ENCODE data around the gene MEF2C.

Gene MEF2C

GRCh38 chr5:88748666-88749065, 134.3 kb downstream of the MEF2C start:
- no peak for DNase-seq

- no peak for DNase-seq
Observed at GRCh38 chr5:88746438-88746882, 136.5 kb downstream of the MEF2C start.

- no peak for DNase-seq
Observed at GRCh38 chr5:88745093-88745696, 137.8 kb downstream of the MEF2C start.

GRCh38 chr5:88743231-88743834, 139.7 kb downstream of the MEF2C start:
- DNase-seq = no peak

- no peak for DNase-seq
Observed at GRCh38 chr5:88741964-88742363, 141.0 kb downstream of the MEF2C start.

- no peak for DNase-seq
Observed at GRCh38 chr5:88740604-88741185, 142.3 kb downstream of the MEF2C start.

DNA sequence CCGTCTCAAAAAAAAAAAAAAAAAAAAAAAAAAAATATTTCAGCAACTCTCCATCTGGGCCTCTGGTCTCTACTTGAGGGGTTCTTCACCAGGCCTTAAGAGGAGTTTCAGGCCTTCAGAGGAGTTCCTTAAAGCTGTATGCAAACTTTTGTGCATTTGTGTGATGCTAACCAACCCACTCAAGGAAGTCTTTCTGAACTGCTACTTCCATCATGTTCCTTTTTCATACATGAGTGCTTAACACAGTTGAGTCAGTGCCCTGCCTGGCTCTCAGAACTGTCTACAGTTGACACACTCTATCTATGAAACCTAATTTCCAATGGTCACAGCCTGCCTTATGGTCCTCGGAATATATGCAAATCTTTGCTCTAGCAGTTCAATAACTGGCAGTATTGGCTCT, 146.5 kb downstream of the MEF2C start:
- no peak for DNase-seq

DNA sequence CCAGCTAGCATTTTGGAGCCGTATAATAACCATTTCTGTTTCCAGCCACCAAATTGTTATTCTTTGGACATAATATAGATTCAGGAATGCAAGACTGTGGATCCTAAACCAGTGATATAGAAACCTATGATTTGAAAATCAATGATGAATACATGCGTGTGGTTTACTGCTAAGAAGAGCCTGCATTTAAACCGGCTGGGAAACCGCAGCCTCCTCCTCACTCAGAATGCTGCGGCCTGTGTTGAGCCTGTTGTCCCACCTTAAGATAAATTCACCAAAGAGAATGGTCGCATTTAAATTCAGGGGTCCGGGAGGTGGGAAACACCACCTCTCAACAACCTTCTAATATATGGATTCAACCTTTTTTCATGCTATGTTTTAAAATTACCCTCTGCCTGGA, 148.0 kb downstream of the MEF2C start:
- no peak for DNase-seq

DNA sequence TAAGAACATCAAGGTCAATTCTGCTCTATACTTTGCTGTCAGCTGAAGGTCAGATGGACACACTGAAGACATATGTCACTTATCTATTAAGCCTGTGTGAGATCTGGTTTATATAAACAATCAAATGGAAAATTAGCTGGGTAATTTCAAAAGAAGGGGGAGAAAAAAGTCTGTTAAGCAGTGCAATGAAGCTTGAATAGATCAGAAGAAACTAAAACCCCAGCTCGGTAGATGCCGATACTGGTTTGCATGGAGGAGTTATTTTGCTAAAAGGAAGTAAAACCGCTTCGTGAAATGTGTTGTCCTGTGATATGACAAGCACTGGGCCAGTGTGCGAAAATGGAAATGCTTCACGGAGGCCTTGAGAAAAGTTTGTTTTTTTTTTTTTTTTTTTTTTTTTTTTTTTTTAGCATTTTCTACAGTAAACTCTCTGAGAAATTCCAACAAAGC, 148.8 kb downstream of the MEF2C start:
- peak in 1 of 2 experiments; percentile 34 for DNase-seq

GRCh38 chr5:88732862-88733261, 150.1 kb downstream of the MEF2C start:
- DNase-seq = peak; percentile 19 to 69

DNA sequence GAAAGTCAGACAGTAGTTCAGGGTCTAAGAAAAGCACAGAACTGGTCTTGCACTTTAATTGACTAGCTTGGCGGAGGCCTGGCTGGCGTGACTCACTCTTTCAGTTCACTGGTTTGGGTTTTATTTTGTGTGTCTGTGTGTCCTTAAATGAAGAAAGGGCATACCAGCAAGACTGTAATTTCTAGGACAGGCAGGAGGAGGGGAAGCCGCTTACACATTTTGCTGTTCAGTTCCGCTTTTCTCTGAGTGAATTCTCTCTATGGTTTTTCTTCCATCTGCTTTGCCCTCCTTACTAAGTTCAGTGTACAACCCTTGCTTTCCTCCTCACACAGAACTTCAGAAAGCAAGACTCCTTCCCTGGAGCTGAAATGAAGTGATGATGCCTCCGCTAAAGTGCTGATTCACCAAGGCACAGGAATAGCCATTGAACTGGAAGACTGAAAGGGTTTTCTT, 150.8 kb downstream of the MEF2C start:
- no peak for DNase-seq

DNA sequence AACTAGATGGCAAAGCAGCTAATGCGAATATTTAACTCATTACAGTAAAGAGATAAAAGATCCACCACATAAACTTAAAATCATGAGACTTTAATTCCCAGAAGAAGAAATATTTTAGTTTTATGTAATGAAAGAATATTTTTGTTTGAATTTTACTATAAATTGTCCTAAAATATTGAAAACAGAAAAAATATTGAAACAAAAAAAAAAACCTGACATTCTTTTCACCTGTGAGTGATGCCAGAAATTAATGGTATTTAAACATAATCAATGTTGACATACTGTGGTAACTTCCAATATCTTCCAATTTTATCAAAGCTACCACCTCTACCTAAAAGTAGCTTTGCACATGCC, 153.2 kb downstream of the MEF2C start:
- DNase-seq = no peak

DNA sequence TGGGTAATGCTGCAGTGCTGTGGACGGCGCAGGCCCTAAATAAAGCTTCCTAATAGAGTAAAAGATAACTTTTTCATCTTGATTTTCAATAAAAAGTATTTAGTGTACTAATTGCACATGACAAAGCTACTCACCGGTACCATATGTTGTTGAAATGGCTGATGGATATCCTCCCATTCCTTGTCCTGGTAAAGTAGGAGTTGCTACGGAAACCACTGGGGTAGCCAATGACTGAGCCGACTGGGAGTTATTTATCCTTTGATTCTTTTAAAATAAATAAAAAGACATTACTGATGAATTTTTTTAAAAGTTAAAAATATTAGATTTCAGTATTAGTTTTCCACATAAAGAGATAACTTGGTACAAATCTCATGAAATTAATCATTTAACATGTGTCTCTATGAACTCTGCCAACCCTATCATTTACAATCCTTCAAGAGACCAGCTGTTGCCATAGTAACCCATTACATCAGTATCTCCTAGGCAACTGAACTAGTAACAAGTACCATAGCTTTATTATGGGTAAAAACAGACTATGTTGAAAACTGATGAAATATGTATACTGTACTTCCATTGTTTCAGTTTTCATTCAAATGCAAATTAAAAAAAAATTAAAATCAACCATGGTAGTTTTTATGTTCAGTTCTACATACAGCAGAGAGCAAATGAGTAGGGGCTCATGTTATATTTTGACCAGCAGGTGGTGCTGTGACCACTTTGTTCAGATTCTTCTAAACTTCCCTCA, 153.7 kb downstream of the MEF2C start:
- DNase-seq = peak; percentile 78 to 88

DNA sequence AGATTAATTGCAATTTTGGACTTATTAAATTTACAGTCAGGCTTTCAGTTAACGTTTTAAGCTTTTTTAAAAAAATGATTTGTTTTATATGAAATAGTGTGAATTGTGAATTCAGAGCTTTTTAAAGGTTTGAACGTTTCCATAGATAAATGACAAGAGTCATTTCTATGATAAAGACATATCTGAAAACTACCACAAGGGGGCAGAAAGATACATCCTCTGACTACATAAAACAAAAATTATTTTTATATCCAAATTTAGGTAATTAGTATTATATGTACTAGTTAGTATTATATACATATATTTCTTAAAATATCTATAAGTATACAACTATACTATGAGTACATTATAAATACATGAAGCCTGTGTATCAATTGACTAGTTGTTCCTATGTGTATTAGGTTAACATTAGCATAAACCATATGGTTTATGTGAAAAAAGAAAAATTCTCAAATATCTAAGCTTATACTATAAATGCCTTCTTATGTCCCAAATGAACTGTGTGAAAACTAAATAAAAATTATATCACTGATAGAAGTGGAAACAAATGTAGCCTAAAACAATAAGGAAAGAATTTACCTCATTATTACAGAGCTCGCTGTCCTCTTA, 155.2 kb downstream of the MEF2C start:
- peak in 1 of 2 experiments; percentile 48 for DNase-seq

GRCh38 chr5:88725454-88725853, 157.5 kb downstream of the MEF2C start:
- DNase-seq = no peak

GRCh38 chr5:88724201-88724600, 158.8 kb downstream of the MEF2C start:
- peak in 1 of 2 experiments; percentile 28 for DNase-seq

GRCh38 chr5:88722546-88723073, 160.4 kb downstream of the MEF2C start:
- no peak for DNase-seq

DNA sequence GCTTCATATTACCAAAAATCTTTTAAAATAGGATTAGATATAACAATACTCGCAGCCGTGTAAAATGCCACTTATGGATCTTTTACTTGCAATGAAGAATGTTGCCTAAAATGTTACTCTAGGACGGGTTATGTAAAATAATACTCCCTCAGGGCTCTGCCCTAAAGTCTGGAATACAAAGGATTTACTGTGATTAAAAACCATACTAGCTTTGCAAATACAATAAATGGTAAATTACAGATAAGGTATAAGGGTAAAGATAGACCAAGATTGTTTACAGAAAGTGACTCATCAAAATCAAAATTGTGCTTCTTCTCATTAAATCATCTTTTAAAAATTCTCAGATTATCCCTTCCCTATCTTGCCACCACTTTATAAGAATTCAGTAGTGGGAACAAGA, 163.6 kb downstream of the MEF2C start:
- peak; percentile 61 to 82 for DNase-seq

GRCh38 chr5:88718736-88719135, 164.2 kb downstream of the MEF2C start:
- DNase-seq = peak; percentile 71 to 88

DNA sequence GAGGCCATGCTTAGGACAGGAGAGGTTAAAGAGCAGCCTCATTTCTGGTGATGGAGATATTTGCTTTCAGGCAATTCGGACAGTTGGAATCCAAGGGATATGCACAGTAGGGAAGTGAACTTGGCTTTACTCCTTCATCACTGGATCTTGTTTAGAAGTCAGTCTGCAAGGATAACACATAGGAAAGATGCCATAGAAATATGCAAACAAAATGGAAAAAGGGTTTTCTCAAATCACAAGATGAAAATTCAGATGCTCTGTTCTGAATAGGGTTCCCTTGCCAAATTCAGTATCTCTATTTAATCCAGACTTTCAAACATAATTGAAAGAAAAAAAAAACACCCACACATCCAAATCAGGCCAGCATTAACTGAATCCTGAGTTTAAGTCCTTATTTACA, 166.9 kb downstream of the MEF2C start:
- no peak for DNase-seq

DNA sequence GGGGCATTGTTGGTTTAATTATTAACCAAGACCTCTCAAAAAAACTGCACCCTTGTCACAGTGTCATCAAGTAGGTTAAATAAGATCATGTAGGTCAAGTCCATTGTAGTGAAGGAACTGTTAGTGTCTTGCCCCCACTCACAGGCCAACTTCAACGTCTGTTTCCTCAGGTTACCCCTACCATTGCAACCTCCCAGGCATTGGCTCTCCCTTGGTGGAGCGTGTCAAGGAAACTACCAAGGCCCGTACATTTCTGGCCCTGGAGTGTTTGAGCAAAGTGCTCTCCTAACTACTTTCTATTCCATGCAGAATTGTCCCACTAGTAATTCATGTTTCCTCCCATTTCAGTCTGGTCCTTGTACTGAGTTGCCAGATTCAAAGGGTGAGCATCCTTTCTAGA, 167.5 kb downstream of the MEF2C start:
- no peak for DNase-seq

- DNase-seq = peak in 1 of 2 experiments; percentile 14
Observed at GRCh38 chr5:88713818-88714217, 169.2 kb downstream of the MEF2C start.

Data from NCI-H524 (cell line).